BLaER1 treated with 17β-estradiol and CSF1 and Interleukin-3, amounts not matched to agents 10 nM and 100 nM (cell line): ENCODE data around the gene C1orf159.

ENCODE experiments used
- H3K27ac ChIP-seq, 11 experiments: shearing (Covaris generic); formaldehyde crosslinking; 2 replicates each; pipeline ENCODE4 v1.8.1; 2022
- H3K27me3 ChIP-seq, 11 experiments: shearing (Covaris generic); formaldehyde crosslinking; 2 replicates each; pipeline ENCODE4 v1.8.1; 2022
- H3K36me3 ChIP-seq, 11 experiments: shearing (Covaris generic); formaldehyde crosslinking; 2 replicates each; pipeline ENCODE4 v1.8.1; 2022
- H3K4me1 ChIP-seq, 10 experiments: shearing (Covaris generic); formaldehyde crosslinking; 2 replicates each; pipeline ENCODE4 v1.8.1; 2022
- H3K4me2 ChIP-seq, 11 experiments: shearing (Covaris generic); formaldehyde crosslinking; 2 replicates each; pipeline ENCODE4 v1.8.1; 2022
- H3K4me3 ChIP-seq, 10 experiments: shearing (Covaris generic); formaldehyde crosslinking; 2 replicates each; pipeline ENCODE4 v1.8.1; 2022
- H3K9ac ChIP-seq, 11 experiments: shearing (Covaris generic); formaldehyde crosslinking; 2 replicates each; pipeline ENCODE4 v1.8.1; 2022
- H3K9me3 ChIP-seq, 11 experiments: shearing (Covaris generic); formaldehyde crosslinking; replicated peaks in 1 of 11; 2 replicates each; pipeline ENCODE4 v1.8.1; 2022
- H4K20me1 ChIP-seq, 11 experiments: shearing (Covaris generic); formaldehyde crosslinking; 2 replicates each; pipeline ENCODE4 v1.8.1; 2022
- Cebpa-rat ChIP-seq, 11 experiments: shearing (Covaris generic); IDR thresholded peaks; 2 replicates each; pipeline ENCODE4 v1.8.1; 2022

Gene C1orf159

DNA sequence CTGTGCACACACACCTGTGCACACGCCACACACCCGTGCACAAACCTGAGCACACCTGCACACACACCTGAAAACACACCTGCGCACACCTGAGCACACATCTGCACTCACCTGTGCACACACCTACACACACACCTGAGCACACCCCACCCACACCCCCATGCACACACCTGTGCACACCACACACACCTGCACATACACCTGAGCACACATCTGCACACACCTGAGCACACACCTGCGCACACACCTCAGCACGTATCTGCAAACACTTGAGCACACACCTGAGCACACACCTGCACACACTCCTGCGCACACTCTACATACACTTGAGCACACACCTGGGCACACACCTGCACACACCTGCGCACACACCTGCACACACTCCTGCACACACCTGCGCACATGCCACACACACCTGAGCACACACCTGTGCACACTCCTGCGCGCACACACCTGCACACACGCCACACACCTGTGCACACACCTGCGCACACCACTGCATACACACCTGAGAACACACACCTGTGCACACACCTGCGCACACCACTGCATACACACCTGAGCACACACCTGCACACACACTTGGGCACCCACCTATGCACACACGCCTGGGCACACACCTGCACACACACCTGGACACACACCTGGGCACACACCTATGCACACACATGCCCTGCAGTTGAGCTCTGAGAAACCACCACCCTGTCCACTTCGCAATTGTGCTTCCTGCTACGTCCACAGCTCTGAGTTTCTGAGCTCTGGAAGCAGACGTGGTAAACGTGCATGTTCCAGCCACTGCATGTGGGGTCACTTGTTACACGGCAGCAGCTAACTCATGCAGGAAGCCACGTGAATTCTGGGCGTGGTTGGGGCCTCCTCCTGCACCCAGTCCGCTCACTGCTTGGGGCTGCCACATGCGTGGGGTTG lies 8.0 kb upstream of the C1orf159 start:
- peaks cover 0 to 50% (median 46%) of the 10 kb centered on the region in 10 experiments; a peak in 18 of 20 replicates for H3K4me1 ChIP-seq
- 0 out of 22 replicates have a peak, but pooled peaks cover 0 to 4% (median 0%) of the 10 kb centered on the region in 11 experiments for H3K9me3 ChIP-seq
- no peak overlapping the region for H3K4me3 ChIP-seq
- peaks cover 0 to 41% (median 0%) of the 10 kb centered on the region in 11 experiments; a peak in 6 of 22 replicates for H4K20me1 ChIP-seq
- no peak overlapping the region for H3K9ac ChIP-seq
- H3K27ac ChIP-seq: no peak overlapping the region
- no peaks in the 10 kb centered on the region for H3K36me3 ChIP-seq
- no peak for TF ChIP-seq Cebpa-rat (IDR thresholded peaks at IDR 0.05)
- H3K4me2 ChIP-seq: peak overlapping the region in 6 of 11 experiments; percentile 19 to 83 (median 78); a peak in 7 of 22 replicates
- peaks cover 13 to 34% (median 14%) of the 10 kb centered on the region in 11 experiments for H3K27me3 ChIP-seq

DNA sequence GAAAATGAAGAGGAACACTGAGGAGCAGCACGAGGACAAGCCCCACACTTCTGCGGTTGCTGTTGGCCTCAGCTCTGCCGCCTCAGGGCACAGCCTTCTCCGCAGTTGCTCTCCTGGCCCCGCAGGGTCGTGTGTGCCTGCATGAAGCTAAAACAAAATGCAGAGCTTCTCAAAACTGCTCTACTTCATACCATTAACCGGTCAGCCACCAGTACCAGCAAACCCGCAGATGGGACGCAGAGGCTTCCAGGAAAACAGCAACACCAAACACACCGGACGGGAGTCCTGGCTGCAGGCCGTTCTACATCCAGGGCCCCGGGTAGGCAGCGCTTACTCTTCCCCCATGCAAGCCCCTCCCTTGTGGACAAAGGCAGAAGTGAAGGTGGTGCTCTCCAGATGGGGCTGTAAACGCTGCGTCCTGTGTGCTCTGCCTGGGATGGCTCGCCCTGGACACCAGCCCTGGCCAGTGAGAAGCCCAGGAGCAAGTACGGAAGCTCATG lies 7.1 kb upstream of the C1orf159 start:
- H3K4me2 ChIP-seq: peak overlapping the region in 9 of 11 experiments; percentile 8 to 83 (median 79); a peak in 14 of 22 replicates

DNA sequence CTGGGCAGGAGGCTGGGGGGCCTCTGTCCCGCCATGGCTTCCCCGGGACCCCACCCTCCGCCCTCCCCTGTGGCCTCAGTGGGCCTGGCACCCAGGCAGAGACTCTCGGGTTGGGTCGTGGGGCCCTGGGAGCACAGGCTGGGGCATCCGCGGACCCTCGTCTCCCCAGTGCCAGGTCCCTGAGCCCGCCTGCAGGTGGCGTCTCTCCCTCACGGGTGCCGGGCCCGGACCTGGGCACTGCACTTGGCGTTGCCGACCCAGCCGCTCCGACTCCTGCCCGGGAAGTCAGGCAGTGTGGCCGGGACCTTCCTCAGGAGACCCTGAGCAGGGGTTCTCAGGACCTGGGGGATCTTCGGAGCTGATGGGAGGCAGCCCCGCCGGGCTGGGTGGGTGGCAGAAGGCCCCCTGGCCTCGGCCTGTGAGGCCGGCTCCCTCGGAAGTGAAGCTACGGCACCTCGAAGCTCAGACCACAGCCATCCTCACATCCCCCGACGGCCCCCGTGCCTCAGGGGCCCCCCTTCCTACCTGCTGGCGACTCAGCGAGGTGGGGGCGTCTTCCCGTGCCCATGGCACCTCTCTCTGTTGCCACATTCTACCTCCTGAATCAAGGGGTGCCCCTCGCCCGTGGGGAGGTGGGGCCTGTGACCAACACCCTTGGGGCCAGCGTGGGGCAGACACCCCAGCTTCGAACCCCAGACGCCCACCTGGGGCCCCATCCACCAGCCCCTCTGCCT lies 6.4 kb upstream of the C1orf159 start:
- Histone ChIP-seq H3K4me1 (peaks cover 3 to 65% (median 62%) of the 10 kb centered on the region in 10 experiments; a peak in 19 of 20 replicates), H3K27me3 (peaks cover 29 to 50% (median 30%) of the 10 kb centered on the region in 11 experiments), H3K9ac (peak overlapping the region in 10 of 11 experiments; percentile 10 to 52 (median 36); a peak in 11 of 22 replicates), H3K36me3 (no peaks in the 10 kb centered on the region), H3K27ac (no peak overlapping the region), H4K20me1 (peaks cover 0 to 41% (median 0%) of the 10 kb centered on the region in 11 experiments; a peak in 7 of 22 replicates), H3K9me3 (0 out of 22 replicates have a peak, but pooled peaks cover 0 to 4% (median 0%) of the 10 kb centered on the region in 11 experiments), H3K4me2 (peak overlapping the region; percentile 65 to 90 (median 80)), H3K4me3 (peak overlapping the region in 5 of 10 experiments; percentile 20 to 38 (median 31); a peak in 5 of 20 replicates)
- TF ChIP-seq Cebpa-rat (IDR thresholded peaks at IDR 0.05): no peak

More for the DNA sequence above, 7.1 kb upstream of the C1orf159 start:
- peak overlapping the region in 1 of 11 experiments; percentile 45; a peak in 1 of 22 replicates for H3K9ac ChIP-seq
- H3K4me1 ChIP-seq: peaks cover 0 to 58% (median 54%) of the 10 kb centered on the region in 10 experiments; a peak in 18 of 20 replicates
- H3K9me3 ChIP-seq: 0 out of 22 replicates have a peak, but pooled peaks cover 0 to 4% (median 0%) of the 10 kb centered on the region in 11 experiments
- no peak overlapping the region for H3K27ac ChIP-seq
- H3K4me3 ChIP-seq: no peak overlapping the region
- peaks cover 21 to 42% (median 22%) of the 10 kb centered on the region in 11 experiments for H3K27me3 ChIP-seq
- TF ChIP-seq Cebpa-rat (IDR thresholded peaks at IDR 0.05): no peak
- H4K20me1 ChIP-seq: peaks cover 0 to 42% (median 0%) of the 10 kb centered on the region in 11 experiments; a peak in 7 of 22 replicates
- H3K36me3 ChIP-seq: no peaks in the 10 kb centered on the region

DNA sequence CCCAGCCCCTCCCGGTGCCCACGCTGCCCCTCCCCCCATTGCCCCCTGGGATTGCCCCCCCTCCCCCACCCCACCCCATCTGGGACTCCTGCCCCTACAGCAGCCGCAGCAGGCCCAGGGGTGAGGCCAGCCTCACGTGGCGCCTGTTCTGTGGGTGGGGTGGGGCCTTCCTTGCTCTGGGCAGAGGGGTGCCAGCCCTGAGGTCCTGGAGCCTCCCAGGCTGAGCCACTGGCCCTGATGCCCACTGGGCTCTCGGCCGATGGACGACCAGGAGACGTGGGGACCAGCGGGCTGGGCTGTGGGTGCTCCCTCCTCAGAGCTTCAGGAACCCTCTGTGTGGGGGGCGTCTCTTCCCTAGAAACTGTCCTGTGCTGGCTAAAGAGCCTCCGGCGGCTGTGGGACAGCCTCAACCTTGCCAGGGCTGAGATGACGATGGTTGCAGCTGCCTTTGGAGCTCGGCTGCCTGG lies 5.8 kb upstream of the C1orf159 start:
- H3K9ac ChIP-seq: peak overlapping the region in 2 of 11 experiments; percentile 24 to 45; a peak in 3 of 22 replicates
- H3K9me3 ChIP-seq: 0 out of 22 replicates have a peak, but pooled peaks cover 0 to 4% (median 0%) of the 10 kb centered on the region in 11 experiments
- peaks cover 31 to 51% (median 36%) of the 10 kb centered on the region in 11 experiments for H3K27me3 ChIP-seq
- no peaks in the 10 kb centered on the region for H3K36me3 ChIP-seq
- peaks cover 5 to 70% (median 66%) of the 10 kb centered on the region in 10 experiments; a peak in 19 of 20 replicates for H3K4me1 ChIP-seq
- H3K4me3 ChIP-seq: no peak overlapping the region
- peak overlapping the region; percentile 65 to 90 (median 80) for H3K4me2 ChIP-seq
- TF ChIP-seq Cebpa-rat (IDR thresholded peaks at IDR 0.05): no peak
- peaks cover 0 to 42% (median 0%) of the 10 kb centered on the region in 11 experiments; a peak in 7 of 22 replicates for H4K20me1 ChIP-seq
- H3K27ac ChIP-seq: no peak overlapping the region

DNA sequence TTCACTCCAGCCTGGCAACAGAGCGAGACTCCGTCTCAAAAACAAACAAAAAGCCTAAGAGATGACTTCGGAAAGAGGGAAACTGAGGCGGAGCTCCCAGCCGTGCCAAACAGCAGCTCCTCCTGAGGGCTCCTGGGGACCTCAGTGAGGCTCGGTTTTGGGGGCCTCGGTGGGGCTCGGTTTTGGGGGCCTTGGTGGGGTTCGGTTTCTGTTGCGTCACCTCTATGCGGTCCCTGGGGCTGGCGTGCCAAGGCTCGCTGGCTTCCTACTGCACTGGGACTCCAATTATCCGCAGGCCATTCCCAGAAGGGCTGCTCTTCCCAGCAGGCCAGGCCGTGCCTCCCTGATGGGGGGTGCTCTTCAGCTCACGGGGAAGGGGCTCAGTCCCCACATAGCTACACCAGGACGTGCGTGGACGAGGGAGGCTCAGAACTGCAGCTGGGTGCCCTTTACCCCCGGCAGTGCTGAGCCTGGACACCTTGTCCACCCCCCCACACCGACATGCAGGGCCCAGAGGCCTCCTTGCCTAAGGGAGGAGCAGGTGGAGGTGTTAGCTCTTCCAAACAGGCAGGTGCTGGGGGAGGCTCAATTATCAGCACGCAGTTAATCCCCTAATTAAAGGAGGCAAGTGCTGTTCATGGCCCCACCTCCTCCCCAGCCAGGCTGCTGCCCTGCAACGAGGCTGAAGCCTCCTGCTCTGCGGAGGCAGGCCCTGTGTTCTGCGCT lies 5.1 kb upstream of the C1orf159 start:
- Histone ChIP-seq H3K4me3 (no peak overlapping the region), H3K4me2 (peak overlapping the region in 8 of 11 experiments; percentile 33 to 83 (median 55); a peak in 15 of 22 replicates), H3K4me1 (peaks cover 5 to 73% (median 68%) of the 10 kb centered on the region in 10 experiments; a peak in 19 of 20 replicates), H3K9me3 (0 out of 22 replicates have a peak, but pooled peaks cover 0 to 4% (median 0%) of the 10 kb centered on the region in 11 experiments), H3K27ac (no peak overlapping the region), H3K27me3 (peaks cover 31 to 52% (median 39%) of the 10 kb centered on the region in 11 experiments), H3K36me3 (no peaks in the 10 kb centered on the region), H3K9ac (no peak overlapping the region), H4K20me1 (peaks cover 0 to 42% (median 0%) of the 10 kb centered on the region in 11 experiments; a peak in 7 of 22 replicates)
- no peak for TF ChIP-seq Cebpa-rat (IDR thresholded peaks at IDR 0.05)

DNA sequence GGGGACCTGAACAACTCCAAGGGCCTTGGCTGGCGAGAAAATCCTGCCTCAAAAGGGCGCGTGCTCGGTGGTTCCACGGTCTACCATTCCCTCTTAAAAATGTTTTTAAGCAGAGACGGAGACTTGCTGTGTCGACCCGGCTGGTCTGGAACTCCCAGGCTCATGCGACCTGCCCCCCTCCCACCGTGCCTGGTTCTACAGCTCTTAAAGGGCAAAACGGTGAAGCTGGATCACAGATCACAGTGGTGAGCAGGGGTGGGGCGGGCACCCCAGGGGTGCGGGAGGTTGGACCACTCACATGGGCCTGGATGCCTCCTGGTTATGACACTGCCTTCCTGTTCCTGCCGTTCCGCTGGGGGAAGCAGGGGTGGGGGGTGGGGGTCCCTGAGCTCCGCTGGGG lies 4.2 kb upstream of the C1orf159 start:
- H3K4me1 ChIP-seq: peaks cover 6 to 74% (median 69%) of the 10 kb centered on the region in 10 experiments; a peak in 19 of 20 replicates
- H3K9me3 ChIP-seq: 0 out of 22 replicates have a peak, but pooled peaks cover 0 to 4% (median 0%) of the 10 kb centered on the region in 11 experiments
- no peak overlapping the region for H3K4me3 ChIP-seq
- H3K27me3 ChIP-seq: peaks cover 31 to 52% (median 39%) of the 10 kb centered on the region in 11 experiments
- H3K9ac ChIP-seq: no peak overlapping the region
- H3K36me3 ChIP-seq: no peaks in the 10 kb centered on the region
- H3K27ac ChIP-seq: no peak overlapping the region
- TF ChIP-seq Cebpa-rat (IDR thresholded peaks at IDR 0.05): no peak
- H3K4me2 ChIP-seq: peak overlapping the region in 9 of 11 experiments; percentile 7 to 83 (median 48); a peak in 17 of 22 replicates
- peaks cover 0 to 40% (median 0%) of the 10 kb centered on the region in 11 experiments; a peak in 7 of 22 replicates for H4K20me1 ChIP-seq

DNA sequence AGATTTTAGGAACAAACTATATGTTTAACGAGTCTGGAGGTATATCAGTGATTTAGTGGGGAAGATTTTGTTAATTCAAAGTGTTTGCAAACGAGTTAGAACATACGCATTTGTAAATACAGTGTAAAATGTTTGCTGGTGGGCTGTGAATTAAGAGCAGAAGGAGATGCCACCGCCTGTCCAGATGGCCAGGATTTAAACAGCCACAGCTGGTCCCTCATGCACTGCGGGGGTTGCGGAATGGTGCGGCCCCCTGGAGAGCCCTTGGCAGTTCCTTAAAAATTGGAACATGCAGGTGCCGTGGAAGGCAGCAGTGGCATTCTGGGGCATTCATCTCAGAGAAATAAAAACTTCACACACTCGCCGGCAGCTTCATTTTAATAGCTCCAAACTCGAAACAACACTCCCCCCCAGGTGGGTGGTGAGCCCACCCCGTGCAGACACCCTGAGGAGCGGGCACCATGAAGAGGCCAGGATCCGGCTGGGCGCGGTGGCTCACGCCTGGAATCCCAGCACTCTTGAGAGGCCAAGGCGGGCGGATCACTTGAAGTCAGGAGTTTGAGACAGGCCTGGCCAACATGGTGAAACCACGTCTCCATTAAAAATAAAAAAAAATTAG lies 3.5 kb upstream of the C1orf159 start:
- peaks cover 9 to 78% (median 73%) of the 10 kb centered on the region in 10 experiments; a peak in 19 of 20 replicates for H3K4me1 ChIP-seq
- peaks cover 31 to 52% (median 39%) of the 10 kb centered on the region in 11 experiments for H3K27me3 ChIP-seq
- H3K9me3 ChIP-seq: peaks cover 0 to 9% (median 3%) of the 10 kb centered on the region in 11 experiments; a peak in 17 of 22 replicates
- no peak for TF ChIP-seq Cebpa-rat (IDR thresholded peaks at IDR 0.05)
- H4K20me1 ChIP-seq: peaks cover 0 to 33% (median 0%) of the 10 kb centered on the region in 11 experiments; a peak in 7 of 22 replicates
- H3K27ac ChIP-seq: no peak overlapping the region
- peaks cover 0 to 3% (median under 1%) of the 10 kb centered on the region in 11 experiments; a peak in 4 of 22 replicates for H3K36me3 ChIP-seq
- H3K4me3 ChIP-seq: no peak overlapping the region
- H3K9ac ChIP-seq: no peak overlapping the region
- peak overlapping the region in 8 of 11 experiments; percentile 21 to 83 (median 55); a peak in 16 of 22 replicates for H3K4me2 ChIP-seq
